Cardiac muscle cell (in vitro differentiated cells and primary cell): Measurements from ENCODE around the gene BEAN1. TPM values are rescaled to one million over a fixed set of nuclear protein-coding genes. Genes with fewer than 3 reads are reported as not detected.

Experiments used
- DNase-seq, 2 donors: peaks; one replicate each; pipeline versions ENCODE4 v3.0.0 to v3.0.0-alpha.2; 2010 to 2017; ENCODE audit warnings: low read depth in 1 of 2, low spot score in 1 of 2
- H3K27ac ChIP-seq: fragments of 200-600 bp; sonication (generic); 2 replicates; pipeline ENCODE4 v1.5.1; 2016
- H3K27me3 ChIP-seq: fragments of 200-600 bp; sonication (generic); 2 replicates; pipeline ENCODE4 v1.6.0; 2016; ENCODE audit warnings: control low read depth
- H3K36me3 ChIP-seq: fragments of 200-600 bp; sonication (generic); 2 replicates; pipeline ENCODE4 v1.5.1; 2016; ENCODE audit warnings: control low read depth
- H3K4me1 ChIP-seq: fragments of 200-600 bp; sonication (generic); 2 replicates; pipeline ENCODE4 v1.8.1; 2017; ENCODE audit warnings: low read depth, mild to moderate bottlenecking, mixed run types
- H3K4me3 ChIP-seq: fragments of 200-600 bp; sonication (generic); 2 replicates; pipeline ENCODE4 v1.5.1; 2016; ENCODE audit warnings: mild to moderate bottlenecking
- H3K9me3 ChIP-seq: fragments of 200-600 bp; sonication (generic); 2 replicates; pipeline ENCODE4 v1.5.1; 2017; ENCODE audit warnings: low read depth, mild to moderate bottlenecking, control low read depth
- CTCF ChIP-seq: IDR thresholded peaks from 2 replicates; pipeline ENCODE4 v1.5.1; 2012; ENCODE audit warnings: low read depth, mild to moderate bottlenecking, low read length
- polyA plus RNA-seq: library from polyadenylated mRNA; unstranded; fragments of >200 nt; fragmentation: Nextera tagmentation; extraction: Ambion mirVana; gene quantifications from 2 replicates; pipeline ENCODE4 v1.2.1, GENCODE V29; 2016
- total RNA-seq: library from RNA; depleted of rRNA; stranded (reverse); fragments of >200 nt; gene quantifications from 2 replicates; pipeline ENCODE4 v1.2.3, GENCODE V29; 2016

Gene BEAN1
- total and polyA plus RNA-seq, 2 experiments from 2014 or later, result 1.2 to 2.9 TPM

DNA sequence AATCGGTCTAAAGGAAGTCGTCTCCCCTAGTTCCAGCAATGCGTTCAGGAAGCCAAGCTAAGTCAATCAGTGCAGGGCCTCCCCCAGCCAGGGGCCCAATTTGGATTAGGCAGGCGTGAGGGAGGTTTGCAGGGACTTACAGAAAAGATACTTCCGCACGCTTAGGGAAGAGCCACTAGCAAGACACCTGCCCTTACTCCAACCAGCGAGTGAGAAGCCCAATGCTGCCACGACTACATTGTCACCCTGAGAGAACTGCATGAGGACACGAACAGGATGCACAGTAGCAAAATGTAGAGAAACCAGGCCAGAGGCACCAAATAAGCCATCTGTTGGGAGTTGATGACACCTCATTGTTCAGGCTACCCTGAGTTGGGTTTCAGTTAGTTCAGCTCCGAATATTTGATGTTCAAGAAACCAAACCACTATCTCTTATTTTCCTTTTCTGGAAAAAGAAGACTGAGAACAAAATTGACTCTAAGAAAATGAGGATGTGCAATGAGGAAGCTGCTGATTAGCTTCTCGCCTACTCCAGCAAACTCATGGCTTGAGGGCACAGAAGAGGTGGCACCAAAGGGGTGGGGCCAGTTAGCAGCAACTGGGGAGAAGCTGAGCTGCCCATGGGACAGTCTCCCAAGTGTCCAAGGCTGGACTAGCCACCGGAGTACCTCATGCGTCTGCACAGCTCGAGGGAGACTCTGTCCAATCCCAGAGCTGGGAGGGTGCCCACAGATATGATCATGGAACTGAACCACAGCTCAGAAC is 93.5 kb downstream of the BEAN1 start:
- Histone ChIP-seq H3K4me3 (no peak overlapping the region), H3K9me3 (no peaks in the 10 kb centered on the region), H3K4me1 (no peaks in the 10 kb centered on the region), H3K27me3 (no peaks in the 10 kb centered on the region), H3K27ac (no peak overlapping the region), H3K36me3 (no peaks in the 10 kb centered on the region)
- DNase-seq, result no peak
- no peak for TF ChIP-seq CTCF

DNA sequence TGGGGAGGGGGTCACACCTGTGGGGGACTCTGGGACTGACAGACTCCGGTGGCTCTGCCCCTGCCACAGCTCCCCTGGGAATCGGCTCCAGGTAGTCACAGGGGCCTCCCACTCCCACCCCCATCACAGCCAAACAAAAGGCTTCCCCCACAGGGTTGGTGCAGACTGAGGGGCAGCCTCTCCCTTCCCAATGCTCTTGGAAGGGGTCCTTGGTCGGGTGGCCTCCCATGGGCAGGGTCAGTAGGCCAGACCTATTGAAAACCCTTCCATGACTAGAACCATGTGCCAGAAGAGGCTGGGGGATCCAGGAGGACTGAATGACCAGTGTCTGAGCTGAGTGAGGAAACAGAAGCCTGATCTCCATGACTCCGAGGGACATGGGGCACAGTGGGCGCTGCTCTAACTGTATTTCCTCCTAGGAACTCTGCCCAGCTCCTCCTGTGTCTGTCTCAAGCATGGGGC is 94.2 kb downstream of the BEAN1 start:
- Histone ChIP-seq H3K4me1 (no peaks in the 10 kb centered on the region), H3K36me3 (no peaks in the 10 kb centered on the region), H3K4me3 (no peak overlapping the region), H3K27me3 (no peaks in the 10 kb centered on the region), H3K9me3 (no peaks in the 10 kb centered on the region), H3K27ac (no peak overlapping the region)
- no peak for TF ChIP-seq CTCF
- no peak for DNase-seq

GRCh38 chr16:66521951-66522771 is 95.1 kb downstream of the BEAN1 start:
- H3K27ac ChIP-seq, result no peak overlapping the region
- peak in 1 of 2 donors; percentile 83 for DNase-seq
- H3K4me1 ChIP-seq, result no peaks in the 10 kb centered on the region
- no peak overlapping the region for H3K4me3 ChIP-seq
- TF ChIP-seq CTCF, result no peak
- H3K9me3 ChIP-seq, result no peaks in the 10 kb centered on the region
- no peaks in the 10 kb centered on the region for H3K36me3 ChIP-seq
- no peaks in the 10 kb centered on the region for H3K27me3 ChIP-seq

- H3K4me3 ChIP-seq, result no peak overlapping the region
- no peaks in the 10 kb centered on the region for H3K9me3 ChIP-seq
- no peak overlapping the region for H3K27ac ChIP-seq
- no peaks in the 10 kb centered on the region for H3K4me1 ChIP-seq
- H3K27me3 ChIP-seq, result no peaks in the 10 kb centered on the region
- no peak for DNase-seq
- H3K36me3 ChIP-seq, result no peaks in the 10 kb centered on the region
- TF ChIP-seq CTCF, result no peak
These were observed 95.9 kb downstream of the BEAN1 start for GRCh38 chr16:66522816-66523590.

DNA sequence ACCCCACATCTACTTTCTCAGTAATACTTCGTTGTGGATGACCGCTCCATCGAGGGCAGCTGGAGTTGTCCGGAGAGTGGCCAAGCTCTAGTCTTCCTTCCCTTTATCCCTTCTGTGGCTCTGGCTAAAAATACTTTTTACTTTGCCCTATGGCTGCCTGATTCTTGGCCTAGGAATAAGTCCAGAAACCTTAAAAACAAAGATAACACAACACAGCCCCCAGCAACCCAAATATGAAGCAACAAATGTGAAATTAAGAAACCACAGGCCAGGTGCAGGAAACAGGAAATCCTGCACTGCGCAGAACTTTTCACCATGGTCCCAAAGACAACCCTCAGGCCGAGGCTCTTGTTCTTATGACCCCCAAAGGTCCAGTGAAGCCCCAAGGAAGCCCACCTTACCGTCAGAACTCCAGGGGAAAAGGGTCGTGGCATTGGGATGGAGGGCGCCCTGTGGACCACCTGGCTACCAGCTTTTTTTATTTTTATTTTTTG is 96.8 kb downstream of the BEAN1 start:
- DNase-seq, result peak in 1 of 2 donors; percentile 55
- Histone ChIP-seq H3K27me3 (no peaks in the 10 kb centered on the region), H3K36me3 (peaks cover 6% of the 10 kb centered on the region), H3K4me3 (no peak overlapping the region), H3K9me3 (no peaks in the 10 kb centered on the region), H3K27ac (no peak overlapping the region), H3K4me1 (no peaks in the 10 kb centered on the region)
- no peak for TF ChIP-seq CTCF
